Right lobe of liver (tissue), 6 donors: ENCODE measurements around the gene C6orf52. TPM values are rescaled to one million over a fixed set of nuclear protein-coding genes. Genes with fewer than 3 reads are reported as not detected.

Source experiments
- ATAC-seq, 4 donors: fragments of 200-7000 bp; cut with Tn5 transposase; one replicate each; pipeline ENCODE4 v1.9.1; 2020; ENCODE audit warnings: mild to moderate bottlenecking in 4 of 4, moderate library complexity in 4 of 4
- DNase-seq, 3 donors: peaks; one replicate each; pipeline ENCODE4 v3.0.0-alpha.2; 2020
- H3K27ac ChIP-seq, 3 donors: fragments of 200-600 bp; one replicate each; pipeline ENCODE4 v1.8.0; 2022
- H3K27me3 ChIP-seq, 2 donors: fragments of 200-600 bp; one replicate each; pipeline ENCODE4 v1.8.0; 2022
- H3K36me3 ChIP-seq, 4 donors: fragments of 200-600 bp; sonication (generic) in 1 of 4; one replicate each; pipeline versions ENCODE4 v1.5.1 to v1.8.0; 2017 to 2022; ENCODE audit warnings: control low read depth in 1 of 4
- H3K4me1 ChIP-seq, 4 donors: fragments of 200-600 bp; sonication (generic) in 1 of 4; one replicate each; pipeline versions ENCODE4 v1.5.1 to v1.8.0; 2017 to 2022; ENCODE audit warnings: control low read depth in 1 of 4
- H3K4me3 ChIP-seq, 3 donors: fragments of 200-600 bp; one replicate each; pipeline ENCODE4 v1.8.0; 2022
- H3K9me3 ChIP-seq, 4 donors: fragments of 200-600 bp; sonication (generic) in 1 of 4; one replicate each; pipeline versions ENCODE4 v1.5.1 to v1.8.0; 2017 to 2022; ENCODE audit warnings: control low read depth in 1 of 4
- POLR2A ChIP-seq: fragments of 450-650 bp; IDR thresholded peaks from one replicate; pipeline ENCODE4 v1.6.1; 2017; ENCODE audit warnings: antibody characterized with exemption, mild to moderate bottlenecking
- WGBS: methylation state at CpG from one replicate; pipeline ENCODE4 v1.1.6; 2018; ENCODE audit warnings: low coverage, low lambda C conversion rate; ENCODE audit not compliant: insufficient coverage; ENCODE audit errors: missing lambda C conversion rate; 5-methylcytosine and 5-hydroxymethylcytosine counted together
- intact Hi-C, 2 donors: fragments of 100-400 bp; cut with DNase I; formaldehyde crosslinking; loops; one replicate each; pipeline versions ENCODE4 v1.11.2 to v1.14.1; 2022
- total RNA-seq, 6 experiments: library from RNA; depleted of rRNA in 2 of 6; stranded (reverse); fragments of >200 nt in 2 of 6; fragmentation: NEBNext Ultra II Directional in 3 of 6; extraction: Animal tissue kit (Norgen Biotek cat#: 25700) in 3 of 6; gene quantifications; one replicate each; pipeline versions ENCODE4 v1.1.0 to v1.2.4, GENCODE V29; 2016 to 2023
- TF ChIP-seq, protein P1 (sequence below), 4 donors: fragments of 200-600 bp in 3 of 4; fragments of 450-650 bp in 1 of 4; IDR thresholded peaks; one replicate each; pipeline versions ENCODE4 v1.5.1 to v1.8.0; 2016 to 2022; ENCODE audit warnings: antibody characterized with exemption in 4 of 4, mild to moderate bottlenecking in 2 of 4
- donor health status: DM: no; HTN: yes; CAD: no.
- donor health status: DM: no; HTN: no; CAD: no.
- donor health status: DM: no; HTN: no; CAD: no.
- donor health status: DM: no; HTN: yes; CAD: no.
- donor health status: DM: no; HTN: yes; CAD: no.

C6orf52 gene
- total RNA-seq, 6 experiments from 2014 or later, result 0.75 to 1.2 TPM; not detected in 4

GRCh38 chr6:10719296-10719963 is 25.0 kb upstream of the C6orf52 start:
- 63% methylated on average over 5 of the region's 8 CpGs for WGBS
- no peak for TF ChIP-seq POLR2A
- TF ChIP-seq, protein P1, sequence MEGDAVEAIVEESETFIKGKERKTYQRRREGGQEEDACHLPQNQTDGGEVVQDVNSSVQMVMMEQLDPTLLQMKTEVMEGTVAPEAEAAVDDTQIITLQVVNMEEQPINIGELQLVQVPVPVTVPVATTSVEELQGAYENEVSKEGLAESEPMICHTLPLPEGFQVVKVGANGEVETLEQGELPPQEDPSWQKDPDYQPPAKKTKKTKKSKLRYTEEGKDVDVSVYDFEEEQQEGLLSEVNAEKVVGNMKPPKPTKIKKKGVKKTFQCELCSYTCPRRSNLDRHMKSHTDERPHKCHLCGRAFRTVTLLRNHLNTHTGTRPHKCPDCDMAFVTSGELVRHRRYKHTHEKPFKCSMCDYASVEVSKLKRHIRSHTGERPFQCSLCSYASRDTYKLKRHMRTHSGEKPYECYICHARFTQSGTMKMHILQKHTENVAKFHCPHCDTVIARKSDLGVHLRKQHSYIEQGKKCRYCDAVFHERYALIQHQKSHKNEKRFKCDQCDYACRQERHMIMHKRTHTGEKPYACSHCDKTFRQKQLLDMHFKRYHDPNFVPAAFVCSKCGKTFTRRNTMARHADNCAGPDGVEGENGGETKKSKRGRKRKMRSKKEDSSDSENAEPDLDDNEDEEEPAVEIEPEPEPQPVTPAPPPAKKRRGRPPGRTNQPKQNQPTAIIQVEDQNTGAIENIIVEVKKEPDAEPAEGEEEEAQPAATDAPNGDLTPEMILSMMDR (IDR thresholded peaks at IDR 0.05), result no peak
- intact Hi-C loops, result no loop called here
- Histone ChIP-seq H3K27me3 (no peaks in the 10 kb centered on the region), H3K36me3 (no peaks in the 10 kb centered on the region), H3K27ac (no peak overlapping the region), H3K9me3 (no peaks in the 10 kb centered on the region), H3K4me3 (peak overlapping the region; percentile 44 to 75 (median 47)), H3K4me1 (peaks cover 0 to 13% (median 0%) of the 10 kb centered on the region in 4 donors)
- DNase-seq (no peak), ATAC-seq (no peak)

DNA sequence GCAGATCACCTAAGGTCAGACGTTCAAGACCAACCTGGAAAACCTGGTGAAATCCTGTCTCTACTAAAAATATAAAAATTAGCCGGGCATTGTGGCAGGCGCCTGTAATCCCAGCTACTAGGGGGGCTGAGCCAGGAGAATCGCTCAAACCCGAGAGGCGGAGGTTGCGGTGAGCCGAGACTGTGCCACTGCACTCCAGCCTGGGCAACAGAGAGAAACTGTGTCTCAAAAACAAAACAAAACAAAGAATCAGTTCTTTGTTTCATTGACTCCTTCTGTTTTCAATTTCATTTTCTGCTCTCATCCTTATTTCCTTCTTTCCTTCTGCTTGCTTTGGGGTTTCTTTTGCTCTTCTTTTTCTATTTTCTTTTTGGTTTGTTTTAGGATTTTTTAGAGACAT is 19.5 kb upstream of the C6orf52 start:
- Histone ChIP-seq H3K27ac (no peak overlapping the region), H3K36me3 (peaks cover 0 to 13% (median 2%) of the 10 kb centered on the region in 4 donors), H3K4me3 (no peak overlapping the region), H3K4me1 (no peaks in the 10 kb centered on the region), H3K9me3 (no peaks in the 10 kb centered on the region), H3K27me3 (no peaks in the 10 kb centered on the region)
- intact Hi-C loops, result no loop called here
- DNase-seq (no peak), ATAC-seq (no peak)
- 89% methylated on average over 8 of the region's 8 CpGs for WGBS
- TF ChIP-seq POLR2A, result no peak
- TF ChIP-seq, protein P1 (IDR thresholded peaks at IDR 0.05), result no peak

DNA sequence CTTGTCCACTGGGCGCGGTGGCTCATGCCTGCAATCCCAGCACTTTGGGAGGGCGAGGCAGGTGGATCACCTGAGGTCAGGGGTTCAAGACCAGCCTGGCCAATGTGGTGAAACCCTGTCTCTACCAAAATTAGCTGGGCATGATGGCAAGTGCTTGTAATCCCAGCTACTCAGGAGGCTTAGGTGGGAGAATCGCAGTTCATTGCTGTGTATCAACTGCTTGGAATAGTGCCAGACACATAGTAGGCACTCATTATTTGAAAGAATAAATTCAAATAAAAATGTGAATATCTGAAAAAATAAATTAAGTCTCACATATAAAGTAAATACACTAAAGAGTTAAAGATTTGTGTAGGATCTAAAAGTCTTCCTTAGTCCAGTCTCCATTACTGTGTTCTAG is 2.2 kb upstream of the C6orf52 start:
- Histone ChIP-seq H3K27ac (no peak overlapping the region), H3K9me3 (no peaks in the 10 kb centered on the region), H3K4me1 (peaks cover 0 to 19% (median 9%) of the 10 kb centered on the region in 4 donors), H3K36me3 (peaks cover 0 to 7% (median 0%) of the 10 kb centered on the region in 4 donors), H3K27me3 (no peaks in the 10 kb centered on the region), H3K4me3 (no peak overlapping the region)
- WGBS, result 94% methylated on average over 3 of the region's 4 CpGs
- DNase-seq (no peak), ATAC-seq (no peak)
- intact Hi-C loops, result no loop called here
- TF ChIP-seq POLR2A, result no peak
- TF ChIP-seq, protein P1 (IDR thresholded peaks at IDR 0.05), result no peak

DNA sequence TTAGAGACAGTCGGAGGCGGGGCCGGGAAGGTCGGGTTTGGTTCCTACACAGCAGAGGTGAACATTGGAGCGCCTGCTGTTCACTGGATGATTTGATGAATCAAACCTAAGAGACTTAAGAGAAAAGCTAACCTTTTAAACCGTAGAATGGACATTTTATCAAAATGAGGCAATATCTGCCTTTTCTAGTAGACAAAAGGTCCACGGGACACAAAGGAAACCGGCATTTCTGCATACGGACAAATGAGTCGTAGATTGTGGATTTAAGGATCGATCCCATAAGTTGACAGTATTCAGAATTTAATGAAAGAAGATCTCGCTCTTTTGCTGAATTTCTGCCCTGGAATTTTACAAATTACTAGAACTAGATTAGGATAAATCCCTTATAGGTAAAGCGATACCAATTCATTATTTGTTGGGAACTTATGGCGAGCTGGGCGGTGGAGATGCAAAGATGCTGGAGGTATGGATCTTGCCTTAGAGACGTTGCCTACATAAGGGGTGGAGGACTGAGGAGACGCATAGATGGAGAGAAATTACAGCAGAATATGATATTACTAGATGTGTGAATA is 756 bp upstream of the C6orf52 start:
- H3K27me3 ChIP-seq, result no peaks in the 10 kb centered on the region
- intact Hi-C loops, result no loop called here
- TF ChIP-seq POLR2A, result no peak
- TF ChIP-seq, protein P1 (IDR thresholded peaks at IDR 0.05), result no peak
- H3K4me1 ChIP-seq, result peaks cover 0 to 19% (median 9%) of the 10 kb centered on the region in 4 donors
- DNase-seq, result no peak
- peak overlapping the region; percentile 92 to 96 (median 92) for H3K27ac ChIP-seq
- peaks cover 0 to 7% (median 0%) of the 10 kb centered on the region in 4 donors for H3K36me3 ChIP-seq
- ATAC-seq, result no peak
- H3K4me3 ChIP-seq, result peak overlapping the region; percentile 77 to 89 (median 79)
- 1% methylated on average over 17 of the region's 17 CpGs for WGBS
- H3K9me3 ChIP-seq, result no peaks in the 10 kb centered on the region
